HepG2 (cell line): ENCODE results near the gene SMAP1. TPM values are rescaled to one million over a fixed set of nuclear protein-coding genes. Genes with fewer than 3 reads are reported as not detected.

Experiments
- ATF4 ChIP-seq, 2 experiments: fragments of 450-650 bp in 1 of 2; sonication (generic) in 1 of 2; formaldehyde crosslinking; IDR thresholded peaks; 2 replicates each; pipeline versions ENCODE4 v1.5.0 to v1.8.0; 2020 to 2022; ENCODE audit warnings: mild to moderate bottlenecking in 1 of 2, missing genetic modification reagents in 1 of 2
- CEBPG ChIP-seq: IDR thresholded peaks from 2 replicates; pipeline ENCODE4 v1.6.1; 2016
- ELF3 ChIP-seq: IDR thresholded peaks from 2 replicates; pipeline ENCODE4 v1.6.1; 2016; ENCODE audit warnings: missing genetic modification reagents, missing compliant biosample characterization
- HMG20B ChIP-seq: conservative IDR thresholded peaks from 2 replicates; pipeline ENCODE4 v1.6.1; 2016; ENCODE audit warnings: missing genetic modification reagents, missing compliant biosample characterization
- KMT2A ChIP-seq: sonication (generic); formaldehyde crosslinking; IDR thresholded peaks from 2 replicates; pipeline ENCODE4 v1.4.0; 2020; ENCODE audit warnings: missing genetic modification reagents
- NCOA5 ChIP-seq: sonication (generic); formaldehyde crosslinking; IDR thresholded peaks from 2 replicates; pipeline ENCODE4 v1.4.0; 2020; ENCODE audit warnings: missing genetic modification reagents
- NFIC ChIP-seq: IDR thresholded peaks from 2 replicates; pipeline ENCODE4 v1.6.1; 2012; ENCODE audit warnings: mild to moderate bottlenecking, low read length, inconsistent platforms
- RBAK ChIP-seq: sonication (generic); formaldehyde crosslinking; IDR thresholded peaks from 2 replicates; pipeline ENCODE4 v1.5.1; 2020; ENCODE audit warnings: mild to moderate bottlenecking, missing genetic modification reagents
- RXRB ChIP-seq: IDR thresholded peaks from 2 replicates; pipeline ENCODE4 v1.6.1; 2016; ENCODE audit warnings: borderline replicate concordance, missing genetic modification reagents, missing compliant biosample characterization
- SOX6 ChIP-seq, 2 experiments: fragments of 450-650 bp in 1 of 2; sonication (generic) in 1 of 2; formaldehyde crosslinking in 1 of 2; IDR thresholded peaks; 2 replicates each; pipeline versions ENCODE4 v1.4.0 to v1.6.1; 2017 to 2020; ENCODE audit warnings: antibody characterized with exemption in 1 of 2, mild to moderate bottlenecking in 1 of 2, missing genetic modification reagents in 1 of 2
- TEAD2 ChIP-seq: sonication (generic); formaldehyde crosslinking; IDR thresholded peaks from 2 replicates; pipeline ENCODE4 v1.9.0; 2021; ENCODE audit warnings: missing genetic modification reagents
- ZFP41 ChIP-seq: sonication (generic); formaldehyde crosslinking; IDR thresholded peaks from 2 replicates; pipeline ENCODE4 v1.4.0; 2020; ENCODE audit warnings: mild to moderate bottlenecking, missing genetic modification reagents, borderline replicate concordance
- ZNF343 ChIP-seq: sonication (generic); formaldehyde crosslinking; IDR thresholded peaks from 2 replicates; pipeline ENCODE4 v1.4.0; 2020; ENCODE audit warnings: mild to moderate bottlenecking, missing genetic modification reagents
- ZNF546 ChIP-seq: sonication (generic); formaldehyde crosslinking; conservative IDR thresholded peaks from 2 replicates; pipeline ENCODE4 v1.8.1; 2023; ENCODE audit warnings: mild to moderate bottlenecking, missing genetic modification reagents
- ZNF589 ChIP-seq: sonication (generic); formaldehyde crosslinking; conservative IDR thresholded peaks from 2 replicates; pipeline ENCODE4 v1.8.0; 2022; ENCODE audit warnings: mild to moderate bottlenecking, moderate library complexity, missing genetic modification reagents
- ZNF652 ChIP-seq: IDR thresholded peaks from 2 replicates; pipeline ENCODE4 v1.6.1; 2016; ENCODE audit warnings: low read depth, borderline replicate concordance
- ZNF75D ChIP-seq: sonication (generic); formaldehyde crosslinking; IDR thresholded peaks from 2 replicates; pipeline ENCODE4 v1.8.1; 2023; ENCODE audit warnings: missing genetic modification reagents, mild to moderate bottlenecking, borderline replicate concordance
- ZNF773 ChIP-seq: sonication (generic); formaldehyde crosslinking; IDR thresholded peaks from 2 replicates; pipeline ENCODE4 v1.4.0; 2020; ENCODE audit warnings: missing genetic modification reagents, borderline replicate concordance
- ZNF782 ChIP-seq: sonication (generic); formaldehyde crosslinking; IDR thresholded peaks from 2 replicates; pipeline ENCODE4 v1.4.0; 2020; ENCODE audit warnings: missing genetic modification reagents, mild to moderate bottlenecking, borderline replicate concordance
- polyA plus RNA-seq, 8 experiments: library from polyadenylated mRNA; depleted of rRNA in 3 of 8; stranded (reverse) in 7 of 8; unstranded in 1 of 8; fragments of >200 nt; fragmentation: Illumina TruSeq in 4 of 8; extraction: Trizol in 4 of 8; gene quantifications; 2 replicates each; pipeline versions ENCODE4 v1.2.1 to v1.2.3, GENCODE V29; 2011 to 2016; ENCODE audit warnings: low read depth in 4 of 8, missing spikeins in 1 of 8, mixed read lengths in 1 of 8; ENCODE audit not compliant: insufficient read depth in 1 of 8
- total RNA-seq, 5 experiments: library from RNA; depleted of rRNA; stranded (reverse); fragments of >200 nt; fragmentation: Illumina TruSeq; extraction: Trizol; gene quantifications; 2 replicates each; pipeline ENCODE4 v1.2.3, GENCODE V29; 2016; ENCODE audit warnings: low read depth in 1 of 5
- TF ChIP-seq, protein P1 (sequence below): IDR thresholded peaks from 2 replicates; pipeline ENCODE4 v1.6.1; 2016; ENCODE audit warnings: low read depth, missing genetic modification reagents, missing compliant biosample characterization
- TF ChIP-seq, protein P2 (sequence below): sonication (generic); formaldehyde crosslinking; IDR thresholded peaks from 2 replicates; pipeline ENCODE4 v1.4.0; 2020; ENCODE audit warnings: missing genetic modification reagents, borderline replicate concordance

SMAP1 gene
- total and polyA plus RNA-seq, 2 of the 13 experiments (the other 11 are each of a cell fraction or from before 2014, with no cell fraction given), result 13.4 to 17.8 TPM

GRCh38 chr6:70839286-70840266 is 171.9 kb downstream of the SMAP1 start (continued):
- TF ChIP-seq, protein P1, sequence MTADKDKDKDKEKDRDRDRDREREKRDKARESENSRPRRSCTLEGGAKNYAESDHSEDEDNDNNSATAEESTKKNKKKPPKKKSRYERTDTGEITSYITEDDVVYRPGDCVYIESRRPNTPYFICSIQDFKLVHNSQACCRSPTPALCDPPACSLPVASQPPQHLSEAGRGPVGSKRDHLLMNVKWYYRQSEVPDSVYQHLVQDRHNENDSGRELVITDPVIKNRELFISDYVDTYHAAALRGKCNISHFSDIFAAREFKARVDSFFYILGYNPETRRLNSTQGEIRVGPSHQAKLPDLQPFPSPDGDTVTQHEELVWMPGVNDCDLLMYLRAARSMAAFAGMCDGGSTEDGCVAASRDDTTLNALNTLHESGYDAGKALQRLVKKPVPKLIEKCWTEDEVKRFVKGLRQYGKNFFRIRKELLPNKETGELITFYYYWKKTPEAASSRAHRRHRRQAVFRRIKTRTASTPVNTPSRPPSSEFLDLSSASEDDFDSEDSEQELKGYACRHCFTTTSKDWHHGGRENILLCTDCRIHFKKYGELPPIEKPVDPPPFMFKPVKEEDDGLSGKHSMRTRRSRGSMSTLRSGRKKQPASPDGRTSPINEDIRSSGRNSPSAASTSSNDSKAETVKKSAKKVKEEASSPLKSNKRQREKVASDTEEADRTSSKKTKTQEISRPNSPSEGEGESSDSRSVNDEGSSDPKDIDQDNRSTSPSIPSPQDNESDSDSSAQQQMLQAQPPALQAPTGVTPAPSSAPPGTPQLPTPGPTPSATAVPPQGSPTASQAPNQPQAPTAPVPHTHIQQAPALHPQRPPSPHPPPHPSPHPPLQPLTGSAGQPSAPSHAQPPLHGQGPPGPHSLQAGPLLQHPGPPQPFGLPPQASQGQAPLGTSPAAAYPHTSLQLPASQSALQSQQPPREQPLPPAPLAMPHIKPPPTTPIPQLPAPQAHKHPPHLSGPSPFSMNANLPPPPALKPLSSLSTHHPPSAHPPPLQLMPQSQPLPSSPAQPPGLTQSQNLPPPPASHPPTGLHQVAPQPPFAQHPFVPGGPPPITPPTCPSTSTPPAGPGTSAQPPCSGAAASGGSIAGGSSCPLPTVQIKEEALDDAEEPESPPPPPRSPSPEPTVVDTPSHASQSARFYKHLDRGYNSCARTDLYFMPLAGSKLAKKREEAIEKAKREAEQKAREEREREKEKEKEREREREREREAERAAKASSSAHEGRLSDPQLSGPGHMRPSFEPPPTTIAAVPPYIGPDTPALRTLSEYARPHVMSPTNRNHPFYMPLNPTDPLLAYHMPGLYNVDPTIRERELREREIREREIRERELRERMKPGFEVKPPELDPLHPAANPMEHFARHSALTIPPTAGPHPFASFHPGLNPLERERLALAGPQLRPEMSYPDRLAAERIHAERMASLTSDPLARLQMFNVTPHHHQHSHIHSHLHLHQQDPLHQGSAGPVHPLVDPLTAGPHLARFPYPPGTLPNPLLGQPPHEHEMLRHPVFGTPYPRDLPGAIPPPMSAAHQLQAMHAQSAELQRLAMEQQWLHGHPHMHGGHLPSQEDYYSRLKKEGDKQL, result no peak
- TF ChIP-seq ZNF589 (CRISPR knock-in tag) (no peak), ZNF343 (CRISPR knock-in tag) (no peak), ZNF782 (CRISPR knock-in tag) (no peak), CEBPG (no peak), RBAK (CRISPR knock-in tag) (no peak), RXRB (CRISPR knock-in tag) (no peak), KMT2A (CRISPR knock-in tag) (no peak; the same call in 1 of the 2 replicates), ZFP41 (CRISPR knock-in tag) (no peak), ZNF773 (no peak), NFIC (peak; percentile 21; the same call in 1 of the 2 replicates), NCOA5 (CRISPR knock-in tag) (no peak), TEAD2 (CRISPR knock-in tag) (no peak), ZNF75D (no peak), ZNF652 (CRISPR knock-in tag) (no peak), ATF4 (CRISPR knock-in tag; IDR thresholded peaks at IDR 0.05) (peak in 1 of 2 experiments; percentile 43; a peak in 1 of 4 replicates), ZNF546 (CRISPR knock-in tag) (no peak), ELF3 (no peak), HMG20B (CRISPR knock-in tag) (no peak), SOX6 (IDR thresholded peaks at IDR 0.05) (no peak), SOX6 (CRISPR knock-in tag; IDR thresholded peaks at IDR 0.05) (0 out of 2 replicates have a peak, but pooled peaks have one; percentile 18)
- TF ChIP-seq, protein P2, sequence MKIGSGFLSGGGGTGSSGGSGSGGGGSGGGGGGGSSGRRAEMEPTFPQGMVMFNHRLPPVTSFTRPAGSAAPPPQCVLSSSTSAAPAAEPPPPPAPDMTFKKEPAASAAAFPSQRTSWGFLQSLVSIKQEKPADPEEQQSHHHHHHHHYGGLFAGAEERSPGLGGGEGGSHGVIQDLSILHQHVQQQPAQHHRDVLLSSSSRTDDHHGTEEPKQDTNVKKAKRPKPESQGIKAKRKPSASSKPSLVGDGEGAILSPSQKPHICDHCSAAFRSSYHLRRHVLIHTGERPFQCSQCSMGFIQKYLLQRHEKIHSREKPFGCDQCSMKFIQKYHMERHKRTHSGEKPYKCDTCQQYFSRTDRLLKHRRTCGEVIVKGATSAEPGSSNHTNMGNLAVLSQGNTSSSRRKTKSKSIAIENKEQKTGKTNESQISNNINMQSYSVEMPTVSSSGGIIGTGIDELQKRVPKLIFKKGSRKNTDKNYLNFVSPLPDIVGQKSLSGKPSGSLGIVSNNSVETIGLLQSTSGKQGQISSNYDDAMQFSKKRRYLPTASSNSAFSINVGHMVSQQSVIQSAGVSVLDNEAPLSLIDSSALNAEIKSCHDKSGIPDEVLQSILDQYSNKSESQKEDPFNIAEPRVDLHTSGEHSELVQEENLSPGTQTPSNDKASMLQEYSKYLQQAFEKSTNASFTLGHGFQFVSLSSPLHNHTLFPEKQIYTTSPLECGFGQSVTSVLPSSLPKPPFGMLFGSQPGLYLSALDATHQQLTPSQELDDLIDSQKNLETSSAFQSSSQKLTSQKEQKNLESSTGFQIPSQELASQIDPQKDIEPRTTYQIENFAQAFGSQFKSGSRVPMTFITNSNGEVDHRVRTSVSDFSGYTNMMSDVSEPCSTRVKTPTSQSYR (CRISPR knock-in tag), result no peak
